Measurements from ENCODE around the gene WNK1.
"Not testable (repeated sequence)": the region's sequence is repeated elsewhere in the genome, so short reads cannot be mapped to it uniquely, and the experiment has no call there.

WNK1 gene

GRCh38 chr12:807041-807735, 54.8 kb downstream of the WNK1 start:
- TF ChIP-seq, protein P1, sequence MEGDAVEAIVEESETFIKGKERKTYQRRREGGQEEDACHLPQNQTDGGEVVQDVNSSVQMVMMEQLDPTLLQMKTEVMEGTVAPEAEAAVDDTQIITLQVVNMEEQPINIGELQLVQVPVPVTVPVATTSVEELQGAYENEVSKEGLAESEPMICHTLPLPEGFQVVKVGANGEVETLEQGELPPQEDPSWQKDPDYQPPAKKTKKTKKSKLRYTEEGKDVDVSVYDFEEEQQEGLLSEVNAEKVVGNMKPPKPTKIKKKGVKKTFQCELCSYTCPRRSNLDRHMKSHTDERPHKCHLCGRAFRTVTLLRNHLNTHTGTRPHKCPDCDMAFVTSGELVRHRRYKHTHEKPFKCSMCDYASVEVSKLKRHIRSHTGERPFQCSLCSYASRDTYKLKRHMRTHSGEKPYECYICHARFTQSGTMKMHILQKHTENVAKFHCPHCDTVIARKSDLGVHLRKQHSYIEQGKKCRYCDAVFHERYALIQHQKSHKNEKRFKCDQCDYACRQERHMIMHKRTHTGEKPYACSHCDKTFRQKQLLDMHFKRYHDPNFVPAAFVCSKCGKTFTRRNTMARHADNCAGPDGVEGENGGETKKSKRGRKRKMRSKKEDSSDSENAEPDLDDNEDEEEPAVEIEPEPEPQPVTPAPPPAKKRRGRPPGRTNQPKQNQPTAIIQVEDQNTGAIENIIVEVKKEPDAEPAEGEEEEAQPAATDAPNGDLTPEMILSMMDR (IDR thresholded peaks at IDR 0.05; ENCODE audit: insufficient read depth, low read depth, low read length, missing control alignments), result no peak
- DNase-seq (ENCODE audit: low read depth), result no peak
- H3K4me3 ChIP-seq (ENCODE audit: low read length), result no peak overlapping the region

GRCh38 chr12:810116-810515, 57.7 kb downstream of the WNK1 start:
- no peak for DNase-seq (ENCODE audit: low read depth)
- TF ChIP-seq, protein P1 (IDR thresholded peaks at IDR 0.05; ENCODE audit: insufficient read depth, low read depth, low read length, missing control alignments), result no peak
- H3K4me3 ChIP-seq (ENCODE audit: low read length), result no peak overlapping the region

DNA sequence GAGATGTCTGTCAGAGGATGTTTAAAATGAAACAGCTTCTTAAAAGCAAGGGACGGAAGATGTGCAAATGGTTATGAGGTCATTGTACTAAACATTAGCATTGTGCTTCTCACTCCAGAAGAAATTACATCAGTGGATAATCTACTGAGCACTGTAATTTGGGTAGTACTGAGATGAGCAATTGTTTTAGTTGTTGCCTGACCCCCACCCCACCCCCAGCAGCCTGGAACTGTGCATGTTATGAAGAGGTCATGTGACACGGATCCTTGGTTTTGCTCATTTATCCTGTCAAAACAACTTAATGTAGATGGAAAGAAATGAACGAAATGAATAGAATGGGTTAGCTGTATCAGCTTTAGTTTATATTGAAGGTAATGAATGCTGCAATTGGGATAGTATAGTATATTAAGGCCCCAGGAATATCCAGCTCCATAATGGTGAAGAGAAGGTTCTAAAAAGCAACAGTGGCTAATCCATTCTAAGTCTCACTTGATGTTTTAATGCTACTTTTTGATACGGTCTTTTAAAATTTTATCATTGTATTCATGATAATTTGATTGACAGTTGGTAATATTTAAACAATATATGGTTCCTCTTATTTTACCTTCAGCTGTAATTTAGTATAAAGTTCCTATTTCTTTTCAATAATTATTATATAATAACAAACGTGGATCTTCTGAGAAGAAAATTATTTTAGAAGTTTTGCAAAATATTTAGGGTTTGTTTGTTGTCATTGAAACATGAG, 58.5 kb downstream of the WNK1 start:
- no peak for DNase-seq (ENCODE audit: low read depth)
- TF ChIP-seq, protein P1 (IDR thresholded peaks at IDR 0.05; ENCODE audit: insufficient read depth, low read depth, low read length, missing control alignments), result no peak
- no peak overlapping the region for H3K4me3 ChIP-seq (ENCODE audit: low read length)

GRCh38 chr12:812950-813349, 60.6 kb downstream of the WNK1 start:
- H3K4me3 ChIP-seq (ENCODE audit: low read length), result no peak overlapping the region
- no peak for DNase-seq (ENCODE audit: low read depth)
- TF ChIP-seq, protein P1 (IDR thresholded peaks at IDR 0.05; ENCODE audit: insufficient read depth, low read depth, low read length, missing control alignments), result no peak

DNA sequence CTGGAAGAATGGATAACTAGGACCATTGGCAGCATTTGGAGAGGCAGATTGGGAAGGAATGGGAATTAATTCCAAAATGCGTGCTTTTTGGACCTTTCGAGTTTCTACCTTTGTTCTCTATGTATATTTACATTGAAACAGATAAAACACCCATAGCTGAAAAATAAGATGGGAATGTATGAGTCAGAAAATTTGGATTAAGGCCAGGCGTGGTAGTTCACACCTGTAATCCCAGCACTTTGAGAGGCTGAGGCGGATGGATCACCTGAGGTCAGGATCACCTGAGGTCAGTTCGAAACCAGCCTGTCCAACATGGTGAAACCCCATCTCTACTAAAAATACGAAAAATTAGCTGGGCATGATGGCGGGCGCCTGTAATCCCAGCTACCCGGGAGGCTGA, 65.1 kb downstream of the WNK1 start:
- peak; percentile 88 for DNase-seq (ENCODE audit: low read depth)

DNA sequence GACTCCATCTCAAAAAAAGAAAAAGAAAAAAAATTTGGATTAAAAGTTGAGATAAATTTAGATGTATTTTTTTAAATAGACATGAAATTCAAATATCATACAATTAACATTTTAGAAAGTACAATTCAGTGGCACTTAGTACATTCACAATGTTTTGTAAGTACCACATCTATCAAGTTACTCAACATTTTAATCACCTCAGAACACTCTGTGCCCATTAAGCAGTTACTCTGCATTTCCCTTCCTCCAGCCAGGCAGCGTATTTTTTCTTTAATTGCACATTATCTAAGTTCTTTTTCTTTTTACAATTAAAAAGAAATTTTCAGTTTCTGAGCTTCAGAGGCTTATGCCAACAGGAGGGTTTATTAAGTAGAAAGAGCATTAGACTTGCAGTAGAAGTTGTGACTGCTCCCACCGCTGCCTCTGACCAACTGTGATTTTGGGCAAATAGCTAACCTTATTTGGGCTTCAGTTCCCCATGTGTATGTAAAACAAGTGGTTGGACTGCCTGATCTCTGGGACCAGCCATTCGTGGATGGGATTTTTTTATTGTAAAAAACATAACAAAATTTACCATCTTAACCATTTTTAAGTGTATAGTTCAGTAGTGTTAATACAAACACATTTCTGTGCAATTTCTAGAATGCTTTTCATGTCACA, 65.7 kb downstream of the WNK1 start:
- TF ChIP-seq, protein P1 (IDR thresholded peaks at IDR 0.05; ENCODE audit: insufficient read depth, low read depth, low read length, missing control alignments), result no peak
- no peak overlapping the region for H3K4me3 ChIP-seq (ENCODE audit: low read length)
- no peak for DNase-seq (ENCODE audit: low read depth)

More for the DNA sequence above, 65.1 kb downstream of the WNK1 start:
- not testable (repeated sequence) for H3K4me3 ChIP-seq (ENCODE audit: low read length)

DNA sequence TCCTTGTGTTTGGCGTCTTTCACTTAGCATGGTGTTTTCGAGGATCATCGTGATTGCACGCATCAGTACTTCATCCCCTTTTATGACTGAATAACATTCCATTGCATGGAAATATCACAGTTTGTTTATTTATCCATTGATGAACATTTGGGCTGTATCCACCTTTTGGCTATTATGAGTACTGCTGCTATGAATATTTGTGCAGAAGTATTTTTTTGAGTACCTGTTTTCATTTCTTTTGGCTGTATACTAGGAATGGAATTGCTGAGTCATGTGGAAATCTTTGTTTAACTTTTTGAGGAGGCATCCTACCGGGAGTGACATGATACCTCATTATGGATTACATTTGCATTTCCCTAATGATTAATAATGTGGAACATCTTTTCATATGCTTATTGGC, 66.4 kb downstream of the WNK1 start:
- peak; percentile 14 for DNase-seq (ENCODE audit: low read depth)
- no peak overlapping the region for H3K4me3 ChIP-seq (ENCODE audit: low read length)
- TF ChIP-seq, protein P1 (IDR thresholded peaks at IDR 0.05; ENCODE audit: insufficient read depth, low read depth, low read length, missing control alignments), result no peak
